Measurements from ENCODE around the gene CHM. TPM values are rescaled to one million over a fixed set of nuclear protein-coding genes. Genes with fewer than 3 reads are reported as not detected.

CHM gene
- total and polyA plus RNA-seq, 10 of the 15 experiments (the other 5 are each of a cell fraction or from before 2014, with no cell fraction given), result 4.8 to 19.0 (median 8.0) TPM

GRCh38 chrX:85907316-85907715, 140.0 kb downstream of the CHM start:
- TF ChIP-seq GATAD2B (conservative IDR thresholded peaks at IDR 0.05; ENCODE audit: low read depth), result no peak
- H4K20me1 ChIP-seq (ENCODE audit: control insufficient read depth, insufficient read depth), result no peaks in the 10 kb centered on the region
- no peak overlapping the region for H3K9ac ChIP-seq (ENCODE audit: control insufficient read depth, insufficient read depth, low read length)
- RAD21 ChIA-PET (ENCODE audit: unreplicated experiment), result no interaction called here
- in situ Hi-C loops (cut with MboI) (no loop called here), intact Hi-C loops (cut with micrococcal nuclease; ENCODE audit: unreplicated experiment) (no loop called here)
- H3K4me1 ChIP-seq (ENCODE audit: control insufficient read depth, insufficient read depth, low read length), result no peaks in the 10 kb centered on the region
- WGBS (ENCODE audit: insufficient coverage, insufficient replicate concordance, low lambda C conversion rate, missing lambda C conversion rate), result 71% methylated on average over 3 of the region's 3 CpGs
- H3K4me3 ChIP-seq, result no peak overlapping the region
- H3K36me3 ChIP-seq (ENCODE audit: control insufficient read depth in 2 of 2, insufficient read depth in 2 of 2, low read length in 1 of 2), result no peaks in the 10 kb centered on the region
- no peak for DNase-seq (ENCODE audit: low read depth, low spot score)
- H2AFZ ChIP-seq (ENCODE audit: control insufficient read depth, low read depth, low read length), result no peak overlapping the region
- H3K79me2 ChIP-seq (ENCODE audit: control insufficient read depth, insufficient read depth, low read length), result no peaks in the 10 kb centered on the region
- POLR2A ChIA-PET, result no interaction called here
- no peak for ATAC-seq
- no peak overlapping the region for H3K27ac ChIP-seq (ENCODE audit: control insufficient read depth, insufficient read depth)
- H3K9me3 ChIP-seq (replicated peaks; ENCODE audit: control insufficient read depth, insufficient read depth, low read length), result no peaks in the 10 kb centered on the region
- BruUV-seq (replicated peaks), result no TSS peak
- SMC1A ChIA-PET (ENCODE audit: uncharacterized antibody, unreplicated experiment), result no interaction called here
- no peaks in the 10 kb centered on the region for H3K27me3 ChIP-seq (replicated peaks in 1 of 2; ENCODE audit: control insufficient read depth in 2 of 2, insufficient read depth in 2 of 2, low read length in 1 of 2)
- no peak for FAIRE-seq
- no peak overlapping the region for H3K4me2 ChIP-seq (ENCODE audit: control insufficient read depth, insufficient read depth)
- CTCF ChIA-PET, result no interaction called here

- CTCF ChIA-PET, result no interaction called here
- no TSS peak for BruUV-seq (replicated peaks)
- no peaks in the 10 kb centered on the region for H3K36me3 ChIP-seq (ENCODE audit: control insufficient read depth in 2 of 2, insufficient read depth in 2 of 2, low read length in 1 of 2)
- POLR2A ChIA-PET, result interaction anchor here (0.6 kb wide), 1 partner anchor 67 kb away, joined by 3 read pairs; no protein-coding TSS in a partner anchor
- 23% methylated on average over 2 of the region's 2 CpGs for WGBS (ENCODE audit: insufficient coverage, insufficient replicate concordance, low lambda C conversion rate, missing lambda C conversion rate)
- no peak overlapping the region for H3K9ac ChIP-seq (ENCODE audit: control insufficient read depth, insufficient read depth, low read length)
- no peak overlapping the region for H3K4me3 ChIP-seq
- in situ Hi-C loops (cut with MboI), result no loop called here
- H3K27ac ChIP-seq (ENCODE audit: control insufficient read depth, insufficient read depth), result no peak overlapping the region
- RAD21 ChIA-PET (ENCODE audit: unreplicated experiment), result no interaction called here
- TF ChIP-seq HDAC2 (IDR thresholded peaks at IDR 0.05) (no peak), SMAD5 (IDR thresholded peaks at IDR 0.05; ENCODE audit: low read depth) (no peak), NR2C2 (IDR thresholded peaks at IDR 0.05; ENCODE audit: borderline replicate concordance, control insufficient read depth, insufficient read length, low read depth) (no peak), SMAD1 (IDR thresholded peaks at IDR 0.05; ENCODE audit: low read depth, partially characterized antibody) (no peak), MYC (IDR thresholded peaks at IDR 0.05; ENCODE audit: insufficient read depth, insufficient read length, insufficient replicate concordance, low read length, severe bottlenecking) (no peak)
- TF ChIP-seq, protein P1, sequence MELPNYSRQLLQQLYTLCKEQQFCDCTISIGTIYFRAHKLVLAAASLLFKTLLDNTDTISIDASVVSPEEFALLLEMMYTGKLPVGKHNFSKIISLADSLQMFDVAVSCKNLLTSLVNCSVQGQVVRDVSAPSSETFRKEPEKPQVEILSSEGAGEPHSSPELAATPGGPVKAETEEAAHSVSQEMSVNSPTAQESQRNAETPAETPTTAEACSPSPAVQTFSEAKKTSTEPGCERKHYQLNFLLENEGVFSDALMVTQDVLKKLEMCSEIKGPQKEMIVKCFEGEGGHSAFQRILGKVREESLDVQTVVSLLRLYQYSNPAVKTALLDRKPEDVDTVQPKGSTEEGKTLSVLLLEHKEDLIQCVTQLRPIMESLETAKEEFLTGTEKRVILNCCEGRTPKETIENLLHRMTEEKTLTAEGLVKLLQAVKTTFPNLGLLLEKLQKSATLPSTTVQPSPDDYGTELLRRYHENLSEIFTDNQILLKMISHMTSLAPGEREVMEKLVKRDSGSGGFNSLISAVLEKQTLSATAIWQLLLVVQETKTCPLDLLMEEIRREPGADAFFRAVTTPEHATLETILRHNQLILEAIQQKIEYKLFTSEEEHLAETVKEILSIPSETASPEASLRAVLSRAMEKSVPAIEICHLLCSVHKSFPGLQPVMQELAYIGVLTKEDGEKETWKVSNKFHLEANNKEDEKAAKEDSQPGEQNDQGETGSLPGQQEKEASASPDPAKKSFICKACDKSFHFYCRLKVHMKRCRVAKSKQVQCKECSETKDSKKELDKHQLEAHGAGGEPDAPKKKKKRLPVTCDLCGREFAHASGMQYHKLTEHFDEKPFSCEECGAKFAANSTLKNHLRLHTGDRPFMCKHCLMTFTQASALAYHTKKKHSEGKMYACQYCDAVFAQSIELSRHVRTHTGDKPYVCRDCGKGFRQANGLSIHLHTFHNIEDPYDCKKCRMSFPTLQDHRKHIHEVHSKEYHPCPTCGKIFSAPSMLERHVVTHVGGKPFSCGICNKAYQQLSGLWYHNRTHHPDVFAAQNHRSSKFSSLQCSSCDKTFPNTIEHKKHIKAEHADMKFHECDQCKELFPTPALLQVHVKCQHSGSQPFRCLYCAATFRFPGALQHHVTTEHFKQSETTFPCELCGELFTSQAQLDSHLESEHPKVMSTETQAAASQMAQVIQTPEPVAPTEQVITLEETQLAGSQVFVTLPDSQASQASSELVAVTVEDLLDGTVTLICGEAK (IDR thresholded peaks at IDR 0.05; ENCODE audit: borderline replicate concordance), result no peak
- ATAC-seq, result no peak
- H3K9me3 ChIP-seq (replicated peaks; ENCODE audit: control insufficient read depth, insufficient read depth, low read length), result no peaks in the 10 kb centered on the region
- H3K79me2 ChIP-seq (ENCODE audit: control insufficient read depth, insufficient read depth, low read length), result no peaks in the 10 kb centered on the region
- no peaks in the 10 kb centered on the region for H4K20me1 ChIP-seq (ENCODE audit: control insufficient read depth, insufficient read depth)
- no peaks in the 10 kb centered on the region for H3K4me1 ChIP-seq (ENCODE audit: control insufficient read depth, insufficient read depth, low read length)
- H2AFZ ChIP-seq (ENCODE audit: control insufficient read depth, low read depth, low read length), result no peak overlapping the region
- DNase-seq (ENCODE audit: low read depth, low spot score), result no peak
- H3K27me3 ChIP-seq (replicated peaks in 1 of 2; ENCODE audit: control insufficient read depth in 2 of 2, insufficient read depth in 2 of 2, low read length in 1 of 2), result no peaks in the 10 kb centered on the region
- intact Hi-C loops (cut with micrococcal nuclease; ENCODE audit: unreplicated experiment), result no loop called here
- H3K4me2 ChIP-seq (ENCODE audit: control insufficient read depth, insufficient read depth), result no peak overlapping the region
- FAIRE-seq, result no peak
- SMC1A ChIA-PET (ENCODE audit: uncharacterized antibody, unreplicated experiment), result no interaction called here
These were observed 141.0 kb downstream of the CHM start for GRCh38 chrX:85906399-85906798.
